Esophagus squamous epithelium (tissue), 4 donors: ENCODE data around the gene ADAP1.

Experiments
- POLR2A ChIP-seq, 4 donors: fragments of 450-650 bp; IDR thresholded peaks; one replicate each; pipeline ENCODE4 v1.6.1; 2017; ENCODE audit warnings: antibody characterized with exemption in 4 of 4, mild to moderate bottlenecking in 4 of 4, moderate library complexity in 3 of 4
- TF ChIP-seq, protein P1 (sequence below), 6 experiments: fragments of 450-650 bp in 4 of 6; fragments of 200-600 bp in 2 of 6; sonication (generic) in 2 of 6; IDR thresholded peaks; one replicate each; pipeline ENCODE4 v1.5.1; 2016 to 2019; ENCODE audit warnings: antibody characterized with exemption in 6 of 6, mild to moderate bottlenecking in 4 of 6, moderate library complexity in 4 of 6

GRCh38 chr7:865921-866320 is 88.6 kb downstream of the ADAP1 start:
- TF ChIP-seq, protein P1, sequence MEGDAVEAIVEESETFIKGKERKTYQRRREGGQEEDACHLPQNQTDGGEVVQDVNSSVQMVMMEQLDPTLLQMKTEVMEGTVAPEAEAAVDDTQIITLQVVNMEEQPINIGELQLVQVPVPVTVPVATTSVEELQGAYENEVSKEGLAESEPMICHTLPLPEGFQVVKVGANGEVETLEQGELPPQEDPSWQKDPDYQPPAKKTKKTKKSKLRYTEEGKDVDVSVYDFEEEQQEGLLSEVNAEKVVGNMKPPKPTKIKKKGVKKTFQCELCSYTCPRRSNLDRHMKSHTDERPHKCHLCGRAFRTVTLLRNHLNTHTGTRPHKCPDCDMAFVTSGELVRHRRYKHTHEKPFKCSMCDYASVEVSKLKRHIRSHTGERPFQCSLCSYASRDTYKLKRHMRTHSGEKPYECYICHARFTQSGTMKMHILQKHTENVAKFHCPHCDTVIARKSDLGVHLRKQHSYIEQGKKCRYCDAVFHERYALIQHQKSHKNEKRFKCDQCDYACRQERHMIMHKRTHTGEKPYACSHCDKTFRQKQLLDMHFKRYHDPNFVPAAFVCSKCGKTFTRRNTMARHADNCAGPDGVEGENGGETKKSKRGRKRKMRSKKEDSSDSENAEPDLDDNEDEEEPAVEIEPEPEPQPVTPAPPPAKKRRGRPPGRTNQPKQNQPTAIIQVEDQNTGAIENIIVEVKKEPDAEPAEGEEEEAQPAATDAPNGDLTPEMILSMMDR (IDR thresholded peaks at IDR 0.05): no peak
- no peak for TF ChIP-seq POLR2A (IDR thresholded peaks at IDR 0.05)
